ENCODE data around the gene CCL23. TPM values are rescaled to one million over a fixed set of nuclear protein-coding genes. Genes with fewer than 3 reads are reported as not detected.

CCL23 gene
- total and polyA plus RNA-seq, 2 donors (not counting 1 experiment from before 2014, with no cell fraction given), result not detected

GRCh38 chr17:35982409-35983191, 35.2 kb downstream of the CCL23 start:
- no peak for TF ChIP-seq EZH2 (IDR thresholded peaks at IDR 0.05; ENCODE audit: low read length, missing control alignments)
- no peak for TF ChIP-seq CTCF (conservative IDR thresholded peaks at IDR 0.05 in 1 of 2, IDR thresholded peaks at IDR 0.05 in 1 of 2; ENCODE audit: low read depth in 1 of 2, low read length in 2 of 2)
- Histone ChIP-seq H3K27ac (ENCODE audit: insufficient read depth, low read length) (no peak overlapping the region), H4K20me1 (ENCODE audit: control insufficient read depth, extremely low read depth, insufficient read depth, low read length) (no peaks in the 10 kb centered on the region), H3K4me2 (ENCODE audit: extremely low read depth, insufficient read depth, low read length) (no peak overlapping the region), H3K36me3 (ENCODE audit: control insufficient read depth, insufficient read depth, low read length) (no peaks in the 10 kb centered on the region), H3K79me2 (ENCODE audit: control insufficient read depth, insufficient read depth, low read length) (no peaks in the 10 kb centered on the region), H3K9ac (ENCODE audit: insufficient read depth, low read length) (no peak overlapping the region), H3K4me1 (ENCODE audit: control insufficient read depth, extremely low read depth, insufficient read depth, low read length) (no peaks in the 10 kb centered on the region), H2AFZ (ENCODE audit: low read length) (no peak overlapping the region), H3K9me3 (ENCODE audit: control insufficient read depth, insufficient read depth, low read depth, low read length) (no peaks in the 10 kb centered on the region), H3K4me3 (replicated peaks in 1 of 4; ENCODE audit: control extremely low read depth in 1 of 4, insufficient read depth in 1 of 4, low read depth in 3 of 4, low read length in 4 of 4) (no peak overlapping the region), H3K27me3 (ENCODE audit: control insufficient read depth, insufficient read depth, low read length) (no peaks in the 10 kb centered on the region)
- no peak for DNase-seq (ENCODE audit: low read depth in 2 of 2)

- DNase-seq (ENCODE audit: low read depth in 2 of 2), result no peak
- H2AFZ ChIP-seq (ENCODE audit: low read length), result no peak overlapping the region
- no peak for TF ChIP-seq EZH2 (IDR thresholded peaks at IDR 0.05; ENCODE audit: low read length, missing control alignments)
- TF ChIP-seq CTCF (conservative IDR thresholded peaks at IDR 0.05 in 1 of 2, IDR thresholded peaks at IDR 0.05 in 1 of 2; ENCODE audit: low read depth in 1 of 2, low read length in 2 of 2), result no peak
- H3K4me3 ChIP-seq (replicated peaks in 1 of 4; ENCODE audit: control extremely low read depth in 1 of 4, insufficient read depth in 1 of 4, low read depth in 3 of 4, low read length in 4 of 4), result no peak overlapping the region
- H3K27ac ChIP-seq (ENCODE audit: insufficient read depth, low read length), result no peak overlapping the region
- H3K4me1 ChIP-seq (ENCODE audit: control insufficient read depth, extremely low read depth, insufficient read depth, low read length), result no peaks in the 10 kb centered on the region
- H3K36me3 ChIP-seq (ENCODE audit: control insufficient read depth, insufficient read depth, low read length), result no peaks in the 10 kb centered on the region
- H3K27me3 ChIP-seq (ENCODE audit: control insufficient read depth, insufficient read depth, low read length), result no peaks in the 10 kb centered on the region
- no peaks in the 10 kb centered on the region for H4K20me1 ChIP-seq (ENCODE audit: control insufficient read depth, extremely low read depth, insufficient read depth, low read length)
- H3K9me3 ChIP-seq (ENCODE audit: control insufficient read depth, insufficient read depth, low read depth, low read length), result no peaks in the 10 kb centered on the region
- no peak overlapping the region for H3K9ac ChIP-seq (ENCODE audit: insufficient read depth, low read length)
- no peak overlapping the region for H3K4me2 ChIP-seq (ENCODE audit: extremely low read depth, insufficient read depth, low read length)
- no peaks in the 10 kb centered on the region for H3K79me2 ChIP-seq (ENCODE audit: control insufficient read depth, insufficient read depth, low read length)
Measured at GRCh38 chr17:35981908-35982330, 35.9 kb downstream of the CCL23 start.

GRCh38 chr17:35981246-35981645, 36.5 kb downstream of the CCL23 start, which contains the start of gene CCL16:
CCL16 (minus strand) TSS chr17:35981497; CDS start chr17:35981420, 77 bp downstream.
- Histone ChIP-seq H3K9me3 (ENCODE audit: control insufficient read depth, insufficient read depth, low read depth, low read length) (no peaks in the 10 kb centered on the region), H3K27me3 (ENCODE audit: control insufficient read depth, insufficient read depth, low read length) (no peaks in the 10 kb centered on the region), H2AFZ (ENCODE audit: low read length) (no peak within 1 kb of the TSS), H3K79me2 (ENCODE audit: control insufficient read depth, insufficient read depth, low read length) (no peaks in the 10 kb centered on the region), H3K4me3 (replicated peaks in 1 of 4; ENCODE audit: control extremely low read depth in 1 of 4, insufficient read depth in 1 of 4, low read depth in 3 of 4, low read length in 4 of 4) (no peak within 1 kb of the TSS), H3K4me2 (ENCODE audit: extremely low read depth, insufficient read depth, low read length) (no peak within 1 kb of the TSS), H4K20me1 (ENCODE audit: control insufficient read depth, extremely low read depth, insufficient read depth, low read length) (no peaks in the 10 kb centered on the region), H3K9ac (ENCODE audit: insufficient read depth, low read length) (no peak within 1 kb of the TSS), H3K36me3 (ENCODE audit: control insufficient read depth, insufficient read depth, low read length) (no peaks in the 10 kb centered on the region), H3K4me1 (ENCODE audit: control insufficient read depth, extremely low read depth, insufficient read depth, low read length) (no peaks in the 10 kb centered on the region), H3K27ac (ENCODE audit: insufficient read depth, low read length) (no peak within 1 kb of the TSS)
- TF ChIP-seq EZH2 (IDR thresholded peaks at IDR 0.05; ENCODE audit: low read length, missing control alignments) (no peak), CTCF (conservative IDR thresholded peaks at IDR 0.05 in 1 of 2, IDR thresholded peaks at IDR 0.05 in 1 of 2; ENCODE audit: low read depth in 1 of 2, low read length in 2 of 2) (no peak)
- no peak for DNase-seq (ENCODE audit: low read depth in 2 of 2)

Measured in fibroblast of lung (primary cell).